Measurements from ENCODE around the gene SHISA2.

The SHISA2 gene

GRCh38 chr13:26045142-26045541 is 6.7 kb downstream of the SHISA2 start:
- DNase-seq (ENCODE audit: insufficient read length) (no peak), FAIRE-seq (no peak)
- TF ChIP-seq POLR2A (IDR thresholded peaks at IDR 0.05; ENCODE audit: low read depth, low read length) (no peak), TAF1 (IDR thresholded peaks at IDR 0.05; ENCODE audit: borderline replicate concordance, low read depth, low read length) (no peak), POLR2AphosphoS5 (IDR thresholded peaks at IDR 0.05; ENCODE audit: low read depth, low read length) (no peak)

DNA sequence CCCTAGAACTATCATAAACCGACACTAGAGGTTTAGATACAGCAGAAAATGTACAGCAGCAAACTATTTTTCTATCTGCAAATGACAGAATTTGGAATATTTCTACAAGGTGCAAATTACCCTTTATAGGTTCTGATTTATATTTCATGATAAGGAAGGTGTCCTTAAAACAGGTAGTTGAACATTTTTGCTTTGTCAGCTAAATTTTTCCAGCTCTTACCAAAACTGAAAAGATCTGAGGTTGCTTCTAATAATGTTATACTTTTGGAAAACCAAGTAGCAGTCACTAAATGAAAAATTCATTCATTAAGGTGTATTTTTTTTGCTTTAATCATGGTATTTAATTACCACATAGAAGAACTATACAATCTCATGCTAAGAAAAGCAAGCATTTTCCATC is 9.0 kb downstream of the SHISA2 start:
- FAIRE-seq (no peak), DNase-seq (ENCODE audit: insufficient read length) (no peak)
- TF ChIP-seq POLR2A (IDR thresholded peaks at IDR 0.05; ENCODE audit: low read depth, low read length) (no peak), TAF1 (IDR thresholded peaks at IDR 0.05; ENCODE audit: borderline replicate concordance, low read depth, low read length) (no peak), POLR2AphosphoS5 (IDR thresholded peaks at IDR 0.05; ENCODE audit: low read depth, low read length) (no peak)

GRCh38 chr13:26041444-26041843 is 10.4 kb downstream of the SHISA2 start:
- FAIRE-seq (no peak), DNase-seq (ENCODE audit: insufficient read length) (no peak)
- TF ChIP-seq POLR2AphosphoS5 (IDR thresholded peaks at IDR 0.05; ENCODE audit: low read depth, low read length) (no peak), POLR2A (IDR thresholded peaks at IDR 0.05; ENCODE audit: low read depth, low read length) (no peak), TAF1 (IDR thresholded peaks at IDR 0.05; ENCODE audit: borderline replicate concordance, low read depth, low read length) (no peak)

DNA sequence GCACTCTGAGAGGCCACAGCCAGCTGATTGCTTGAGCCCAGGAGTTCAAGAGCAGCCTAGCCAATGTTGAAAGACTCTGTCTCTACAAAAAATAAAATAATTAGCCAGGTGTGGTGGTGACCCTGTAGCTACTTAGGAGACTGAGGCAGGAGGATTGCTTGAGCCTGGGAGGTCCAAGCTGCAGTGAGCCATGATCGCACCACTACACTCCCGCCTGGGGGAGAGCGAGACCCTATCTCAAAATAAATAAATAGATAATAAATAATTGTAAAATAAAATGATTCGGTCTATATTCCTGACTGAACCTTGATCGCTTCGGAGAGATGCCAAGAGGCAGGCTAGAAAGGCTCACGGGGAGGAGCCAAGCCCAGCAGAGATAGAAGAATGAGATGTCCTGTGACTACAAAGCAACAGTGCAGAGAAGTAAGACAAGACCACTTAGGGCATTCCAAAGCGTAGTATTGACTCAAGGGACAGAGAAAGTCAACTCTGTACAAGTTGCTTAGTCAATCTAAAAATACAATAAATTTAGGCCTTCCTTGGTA is 12.8 kb downstream of the SHISA2 start:
- DNase-seq (ENCODE audit: insufficient read length) (no peak), FAIRE-seq (no peak)
- TF ChIP-seq POLR2AphosphoS5 (IDR thresholded peaks at IDR 0.05; ENCODE audit: low read depth, low read length) (no peak), TAF1 (IDR thresholded peaks at IDR 0.05; ENCODE audit: borderline replicate concordance, low read depth, low read length) (no peak), POLR2A (IDR thresholded peaks at IDR 0.05; ENCODE audit: low read depth, low read length) (no peak)

DNA sequence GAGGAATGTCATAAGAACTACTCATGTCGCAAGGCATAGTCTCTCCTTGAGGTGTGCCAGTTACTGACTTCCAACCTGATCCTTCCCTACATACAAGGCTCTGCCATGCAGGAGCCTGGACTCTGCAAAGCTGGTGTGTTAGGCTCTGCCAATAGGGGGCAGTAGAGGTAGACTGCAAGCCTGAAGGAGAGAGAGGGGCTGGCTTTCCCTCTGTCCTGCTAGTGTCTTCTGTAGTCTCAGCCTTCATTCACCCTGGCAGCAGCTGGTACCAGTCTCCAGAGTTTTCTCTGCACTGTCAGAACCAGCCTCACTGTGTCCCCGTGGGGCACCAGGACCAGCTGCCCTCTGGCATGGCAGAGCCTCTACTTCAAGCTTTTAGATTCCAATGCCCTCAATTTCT is 14.5 kb downstream of the SHISA2 start:
- no peak for DNase-seq (ENCODE audit: insufficient read length)

DNA sequence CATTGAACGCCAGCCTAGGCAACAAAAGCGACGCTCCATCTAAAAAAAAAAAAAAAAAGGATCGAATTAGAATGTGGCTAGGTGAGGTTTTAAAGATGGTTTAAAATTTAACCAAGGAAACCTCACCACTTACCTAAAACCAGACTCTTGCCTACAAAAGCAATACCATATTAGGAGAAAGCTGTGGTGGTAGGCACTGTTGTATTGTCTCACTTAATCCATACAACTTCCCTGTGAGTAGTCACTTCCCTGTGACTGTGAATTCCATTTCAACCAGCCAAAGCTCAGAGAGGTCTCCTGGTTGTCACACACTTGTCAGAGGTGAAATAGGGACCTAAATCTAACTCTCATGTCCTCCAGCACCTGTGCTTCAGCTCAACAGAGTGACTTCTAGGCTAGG is 15.4 kb downstream of the SHISA2 start:
- FAIRE-seq = no peak
- TF ChIP-seq POLR2A (IDR thresholded peaks at IDR 0.05; ENCODE audit: low read depth, low read length) (no peak), TAF1 (IDR thresholded peaks at IDR 0.05; ENCODE audit: borderline replicate concordance, low read depth, low read length) (no peak), POLR2AphosphoS5 (IDR thresholded peaks at IDR 0.05; ENCODE audit: low read depth, low read length) (no peak)
- DNase-seq (ENCODE audit: insufficient read length) = no peak

More for the DNA sequence above, 14.5 kb downstream of the SHISA2 start:
- TF ChIP-seq POLR2A (IDR thresholded peaks at IDR 0.05; ENCODE audit: low read depth, low read length) = no peak
- no peak for TF ChIP-seq POLR2AphosphoS5 (IDR thresholded peaks at IDR 0.05; ENCODE audit: low read depth, low read length)
- TF ChIP-seq TAF1 (IDR thresholded peaks at IDR 0.05; ENCODE audit: borderline replicate concordance, low read depth, low read length) = no peak
- no peak for FAIRE-seq

DNA sequence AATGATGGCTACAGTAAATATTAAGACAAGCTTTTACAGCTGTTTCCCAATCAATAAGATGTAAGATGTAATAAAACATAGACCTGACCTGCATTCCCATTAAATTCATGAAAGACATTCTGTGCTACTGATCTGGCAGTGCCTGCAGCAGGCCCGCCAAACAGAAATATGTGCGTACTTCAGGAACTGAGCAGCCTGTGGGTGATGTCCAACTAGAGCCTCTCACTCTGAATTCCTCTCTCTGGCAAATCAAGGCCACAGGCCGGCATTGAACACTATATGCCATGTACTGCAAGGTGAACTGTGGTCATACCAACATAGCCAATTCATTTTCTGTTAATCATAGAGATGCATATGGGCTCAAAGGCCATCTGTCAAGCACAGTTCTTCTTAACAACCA is 17.8 kb downstream of the SHISA2 start:
- TF ChIP-seq POLR2A (IDR thresholded peaks at IDR 0.05; ENCODE audit: low read depth, low read length) = no peak
- no peak for TF ChIP-seq POLR2AphosphoS5 (IDR thresholded peaks at IDR 0.05; ENCODE audit: low read depth, low read length)
- no peak for TF ChIP-seq TAF1 (IDR thresholded peaks at IDR 0.05; ENCODE audit: borderline replicate concordance, low read depth, low read length)
- DNase-seq (ENCODE audit: insufficient read length) (no peak), FAIRE-seq (no peak)

- TF ChIP-seq POLR2AphosphoS5 (IDR thresholded peaks at IDR 0.05; ENCODE audit: low read depth, low read length) (no peak), TAF1 (IDR thresholded peaks at IDR 0.05; ENCODE audit: borderline replicate concordance, low read depth, low read length) (no peak), POLR2A (IDR thresholded peaks at IDR 0.05; ENCODE audit: low read depth, low read length) (no peak)
- no peak for DNase-seq (ENCODE audit: insufficient read length)
- no peak for FAIRE-seq
Observed at GRCh38 chr13:26030331-26030730, 21.5 kb downstream of the SHISA2 start.

DNA sequence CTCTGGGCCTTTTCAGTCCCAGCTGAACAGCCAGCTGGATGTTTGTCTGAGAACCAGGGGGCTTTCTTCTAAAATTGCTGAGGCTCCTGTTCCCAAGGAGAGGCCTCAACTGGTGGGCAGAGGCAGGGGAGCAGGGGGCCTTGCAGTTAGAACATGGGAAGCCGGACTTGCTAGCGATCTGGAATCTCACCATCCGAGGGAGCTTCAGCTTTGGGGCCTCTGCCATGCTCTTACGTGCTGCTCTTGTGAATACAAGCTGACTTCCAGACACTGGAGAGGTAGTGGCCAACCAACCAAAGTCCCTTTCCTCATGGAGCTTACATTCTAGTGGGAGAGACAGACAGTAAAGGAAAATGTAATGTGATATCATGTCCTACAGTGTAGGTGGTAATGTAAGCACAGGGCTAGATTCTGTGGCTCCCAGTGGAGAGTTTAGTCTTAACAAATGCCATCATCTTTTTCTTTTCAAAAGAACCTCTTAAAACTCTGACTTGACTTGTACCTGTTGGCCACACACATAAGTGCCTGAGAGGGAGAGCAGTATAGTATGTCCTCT is 22.2 kb downstream of the SHISA2 start:
- TF ChIP-seq POLR2AphosphoS5 (IDR thresholded peaks at IDR 0.05; ENCODE audit: low read depth, low read length) (no peak), POLR2A (IDR thresholded peaks at IDR 0.05; ENCODE audit: low read depth, low read length) (no peak), TAF1 (IDR thresholded peaks at IDR 0.05; ENCODE audit: borderline replicate concordance, low read depth, low read length) (no peak)
- FAIRE-seq = no peak
- no peak for DNase-seq (ENCODE audit: insufficient read length)

GRCh38 chr13:26026211-26026610 is 25.6 kb downstream of the SHISA2 start:
- TF ChIP-seq POLR2A (IDR thresholded peaks at IDR 0.05; ENCODE audit: low read depth, low read length) = no peak
- no peak for TF ChIP-seq POLR2AphosphoS5 (IDR thresholded peaks at IDR 0.05; ENCODE audit: low read depth, low read length)
- no peak for TF ChIP-seq TAF1 (IDR thresholded peaks at IDR 0.05; ENCODE audit: borderline replicate concordance, low read depth, low read length)
- DNase-seq (ENCODE audit: insufficient read length) = no peak
- FAIRE-seq = no peak

DNA sequence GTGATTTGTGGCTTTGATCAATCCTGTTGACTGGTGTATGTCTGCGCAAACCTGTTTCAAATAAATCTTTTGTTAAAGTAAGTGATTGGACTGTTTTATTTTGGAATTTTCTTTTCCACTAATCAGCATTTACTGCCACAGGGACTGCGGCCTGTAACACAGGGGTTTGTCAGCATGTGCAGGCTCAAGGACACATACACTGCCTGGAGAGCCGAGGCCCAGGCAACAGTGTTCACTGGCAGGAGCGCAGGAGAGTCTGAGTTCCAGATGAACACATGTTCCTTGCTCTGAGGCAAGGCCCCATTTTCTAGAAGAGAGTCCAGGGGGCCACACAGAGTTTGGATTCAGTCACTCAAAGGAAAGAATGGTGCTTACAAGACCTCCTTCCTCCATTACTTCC is 26.0 kb downstream of the SHISA2 start:
- TF ChIP-seq POLR2AphosphoS5 (IDR thresholded peaks at IDR 0.05; ENCODE audit: low read depth, low read length) = no peak
- TF ChIP-seq TAF1 (IDR thresholded peaks at IDR 0.05; ENCODE audit: borderline replicate concordance, low read depth, low read length) = no peak
- no peak for TF ChIP-seq POLR2A (IDR thresholded peaks at IDR 0.05; ENCODE audit: low read depth, low read length)
- DNase-seq (ENCODE audit: insufficient read length) = no peak

GRCh38 chr13:26025196-26025595 is 26.6 kb downstream of the SHISA2 start:
- FAIRE-seq (no peak), DNase-seq (ENCODE audit: insufficient read length) (no peak)
- TF ChIP-seq TAF1 (IDR thresholded peaks at IDR 0.05; ENCODE audit: borderline replicate concordance, low read depth, low read length) = no peak
- TF ChIP-seq POLR2AphosphoS5 (IDR thresholded peaks at IDR 0.05; ENCODE audit: low read depth, low read length) = no peak
- TF ChIP-seq POLR2A (IDR thresholded peaks at IDR 0.05; ENCODE audit: low read depth, low read length) = no peak

More for the DNA sequence above, 26.0 kb downstream of the SHISA2 start:
- no peak for FAIRE-seq

Data from GM12892 (cell line).